ENCODE measurements around the gene FMO4. TPM values are rescaled to one million over a fixed set of nuclear protein-coding genes. Genes with fewer than 3 reads are reported as not detected.
"Not testable (repeated sequence)": the region's sequence is repeated elsewhere in the genome, so short reads cannot be mapped to it uniquely, and the experiment has no call there.

Gene FMO4
- total and polyA plus RNA-seq, 2 of the 13 experiments (the other 11 are each of a cell fraction or from before 2014, with no cell fraction given), result 0.07 to 0.29 TPM

DNA sequence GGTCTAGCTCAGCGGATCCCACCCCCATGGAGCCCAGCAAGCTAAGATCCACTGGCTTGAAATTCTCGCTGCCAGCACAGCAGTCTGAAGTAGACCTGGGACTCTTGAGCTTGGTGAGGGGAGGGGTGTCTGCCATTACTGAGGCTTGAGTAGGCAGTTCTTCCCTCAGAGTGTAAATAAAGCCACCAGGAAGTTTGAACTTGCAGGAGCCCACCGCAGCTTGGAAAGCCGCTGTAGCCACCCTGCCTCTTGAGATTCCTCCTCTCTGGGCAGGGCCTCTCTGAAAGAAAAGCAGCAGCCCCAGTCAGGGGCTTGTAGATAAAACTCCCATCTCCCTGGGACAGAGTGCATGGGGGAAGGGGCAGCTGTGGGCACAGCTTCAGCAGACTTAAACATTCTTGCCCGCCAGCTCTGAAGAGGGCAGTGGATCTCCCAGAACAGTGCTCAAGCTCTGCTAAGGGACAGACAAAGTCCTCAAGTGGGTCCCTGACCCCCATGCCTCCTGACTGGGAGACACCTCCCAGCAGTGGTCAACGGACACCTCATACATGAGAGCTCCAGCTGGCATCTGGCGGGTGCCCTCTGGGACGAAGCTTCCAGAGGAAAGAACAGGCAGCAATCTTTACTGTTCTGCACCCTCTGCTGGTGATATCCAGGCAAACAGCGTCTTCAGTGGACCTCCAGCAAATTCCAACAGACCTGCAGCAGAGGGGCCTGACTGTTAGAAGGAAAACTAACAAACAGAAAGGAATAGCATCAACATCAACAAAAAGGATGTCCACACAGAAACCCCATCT, 45.9 kb downstream of the FMO4 start:
- H2AFZ ChIP-seq (ENCODE audit: low read length); H3K4me2 ChIP-seq (ENCODE audit: low read depth, low read length); CTCF ChIA-PET (ENCODE audit: low intra/inter-chr PET ratio, low total read pairs); H3K36me3 ChIP-seq (replicated peaks in 1 of 2; ENCODE audit: control insufficient read depth in 1 of 2, insufficient read depth in 2 of 2, low read length in 2 of 2); H4K20me1 ChIP-seq (ENCODE audit: insufficient read depth, low read length); H3K9me3 ChIP-seq (ENCODE audit: low read length); POLR2A ChIA-PET; H3K4me1 ChIP-seq (ENCODE audit: insufficient read depth, low read length); DNase-seq (ENCODE audit: low spot score); in situ Hi-C loops (cut with HindIII; ENCODE audit: extremely low pct_ligation_motif_present, low pct_unique_long_range_greater_than_20kb); H3K27me3 ChIP-seq (ENCODE audit: control insufficient read depth in 1 of 2, insufficient read depth in 2 of 2, low read length in 2 of 2); H3K4me3 ChIP-seq (replicated peaks in 1 of 3; ENCODE audit: insufficient read depth in 1 of 3, low read depth in 2 of 3, low read length in 3 of 3); H3K9ac ChIP-seq (ENCODE audit: insufficient read depth, low read depth, low read length); H3K27ac ChIP-seq (ENCODE audit: extremely low read length, insufficient read depth, low read length); H3K79me2 ChIP-seq (ENCODE audit: insufficient read depth, low read length); BruUV-seq (replicated peaks); ATAC-seq: not testable (repeated sequence)
- TF ChIP-seq, protein P1, sequence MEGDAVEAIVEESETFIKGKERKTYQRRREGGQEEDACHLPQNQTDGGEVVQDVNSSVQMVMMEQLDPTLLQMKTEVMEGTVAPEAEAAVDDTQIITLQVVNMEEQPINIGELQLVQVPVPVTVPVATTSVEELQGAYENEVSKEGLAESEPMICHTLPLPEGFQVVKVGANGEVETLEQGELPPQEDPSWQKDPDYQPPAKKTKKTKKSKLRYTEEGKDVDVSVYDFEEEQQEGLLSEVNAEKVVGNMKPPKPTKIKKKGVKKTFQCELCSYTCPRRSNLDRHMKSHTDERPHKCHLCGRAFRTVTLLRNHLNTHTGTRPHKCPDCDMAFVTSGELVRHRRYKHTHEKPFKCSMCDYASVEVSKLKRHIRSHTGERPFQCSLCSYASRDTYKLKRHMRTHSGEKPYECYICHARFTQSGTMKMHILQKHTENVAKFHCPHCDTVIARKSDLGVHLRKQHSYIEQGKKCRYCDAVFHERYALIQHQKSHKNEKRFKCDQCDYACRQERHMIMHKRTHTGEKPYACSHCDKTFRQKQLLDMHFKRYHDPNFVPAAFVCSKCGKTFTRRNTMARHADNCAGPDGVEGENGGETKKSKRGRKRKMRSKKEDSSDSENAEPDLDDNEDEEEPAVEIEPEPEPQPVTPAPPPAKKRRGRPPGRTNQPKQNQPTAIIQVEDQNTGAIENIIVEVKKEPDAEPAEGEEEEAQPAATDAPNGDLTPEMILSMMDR (CRISPR knock-in tag; IDR thresholded peaks at IDR 0.05), result 0 out of 2 replicates have a peak, but pooled peaks have one; percentile 14
- intact Hi-C loops (cut with micrococcal nuclease; ENCODE audit: unreplicated experiment), result loop anchor here (2.0 kb wide), 1 partner anchor 45 kb away; the partner anchor contains the start of gene FMO4
- 62% methylated on average over 6 of the region's 9 CpGs for WGBS (ENCODE audit: low lambda C conversion rate)
- peak; percentile 18 for FAIRE-seq

DNA sequence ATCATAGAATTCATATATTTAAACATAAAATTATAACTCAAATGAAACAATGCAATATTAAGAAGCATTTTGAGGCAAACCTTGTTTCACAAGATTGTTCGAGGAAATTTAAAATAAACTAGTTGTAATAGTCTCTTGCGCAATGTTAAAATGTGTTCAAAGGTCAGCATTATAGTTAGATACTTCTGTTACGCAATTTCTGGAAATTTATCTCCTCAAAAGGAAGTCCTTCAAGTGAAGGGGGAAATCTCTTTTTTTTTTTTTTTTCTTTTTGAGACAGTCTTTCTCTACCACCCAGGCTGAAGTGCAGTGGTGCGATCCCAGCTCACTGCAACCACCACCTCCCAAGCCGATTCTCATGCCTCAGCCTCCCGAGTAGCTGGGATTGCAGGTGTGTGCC, 52.1 kb downstream of the FMO4 start:
- Histone ChIP-seq H3K27me3 (ENCODE audit: control insufficient read depth in 1 of 2, insufficient read depth in 2 of 2, low read length in 2 of 2) (no peaks in the 10 kb centered on the region), H3K79me2 (ENCODE audit: insufficient read depth, low read length) (no peaks in the 10 kb centered on the region), H3K27ac (ENCODE audit: extremely low read length, insufficient read depth, low read length) (no peak overlapping the region), H3K4me3 (replicated peaks in 1 of 3; ENCODE audit: insufficient read depth in 1 of 3, low read depth in 2 of 3, low read length in 3 of 3) (no peak overlapping the region), H3K36me3 (replicated peaks in 1 of 2; ENCODE audit: control insufficient read depth in 1 of 2, insufficient read depth in 2 of 2, low read length in 2 of 2) (no peaks in the 10 kb centered on the region), H3K4me2 (ENCODE audit: low read depth, low read length) (no peak overlapping the region), H2AFZ (ENCODE audit: low read length) (no peak overlapping the region), H3K4me1 (ENCODE audit: insufficient read depth, low read length) (no peaks in the 10 kb centered on the region), H4K20me1 (ENCODE audit: insufficient read depth, low read length) (no peaks in the 10 kb centered on the region), H3K9ac (ENCODE audit: insufficient read depth, low read depth, low read length) (no peak overlapping the region), H3K9me3 (ENCODE audit: low read length) (no peaks in the 10 kb centered on the region)
- WGBS (ENCODE audit: low lambda C conversion rate), result 77% methylated on average over 6 of the region's 6 CpGs
- no peak for ATAC-seq
- DNase-seq (ENCODE audit: low spot score), result no peak
- no peak for FAIRE-seq
- intact Hi-C loops (cut with micrococcal nuclease; ENCODE audit: unreplicated experiment) (no loop called here), in situ Hi-C loops (cut with HindIII; ENCODE audit: extremely low pct_ligation_motif_present, low pct_unique_long_range_greater_than_20kb) (no loop called here)
- BruUV-seq (replicated peaks), result no TSS peak
- CTCF ChIA-PET (ENCODE audit: low intra/inter-chr PET ratio, low total read pairs), result no interaction called here
- POLR2A ChIA-PET, result no interaction called here
- peak; percentile 25; the same call in 1 of the 2 replicates for TF ChIP-seq CEBPG (CRISPR knock-in tag; IDR thresholded peaks at IDR 0.05)
- TF ChIP-seq CEBPB (IDR thresholded peaks at IDR 0.05; ENCODE audit: borderline replicate concordance, low read depth, low read length), result peak; percentile 90
- no peak for TF ChIP-seq ZSCAN12 (CRISPR knock-in tag; IDR thresholded peaks at IDR 0.05)
- TF ChIP-seq, protein P2, sequence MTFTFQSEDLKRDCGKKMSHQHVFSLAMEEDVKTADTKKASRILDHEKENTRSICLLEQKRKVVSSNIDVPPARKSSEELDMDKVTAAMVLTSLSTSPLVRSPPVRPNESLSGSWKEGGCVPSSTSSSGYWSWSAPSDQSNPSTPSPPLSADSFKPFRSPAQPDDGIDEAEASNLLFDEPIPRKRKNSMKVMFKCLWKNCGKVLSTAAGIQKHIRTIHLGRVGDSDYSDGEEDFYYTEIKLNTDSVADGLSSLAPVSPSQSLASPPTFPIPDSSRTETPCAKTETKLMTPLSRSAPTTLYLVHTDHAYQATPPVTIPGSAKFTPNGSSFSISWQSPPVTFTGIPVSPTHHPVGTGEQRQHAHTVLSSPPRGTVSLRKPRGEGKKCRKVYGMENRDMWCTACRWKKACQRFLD (CRISPR knock-in tag; IDR thresholded peaks at IDR 0.05; ENCODE audit: borderline replicate concordance), result no peak
- TF ChIP-seq ZNF354B (CRISPR knock-in tag; IDR thresholded peaks at IDR 0.05), result no peak
- TF ChIP-seq ZNF83 (CRISPR knock-in tag; IDR thresholded peaks at IDR 0.05; ENCODE audit: borderline replicate concordance), result no peak
- TF ChIP-seq HMG20B (CRISPR knock-in tag; conservative IDR thresholded peaks at IDR 0.05), result no peak
- no peak for TF ChIP-seq ZNF773 (CRISPR knock-in tag; IDR thresholded peaks at IDR 0.05; ENCODE audit: borderline replicate concordance)
- TF ChIP-seq DR1 (CRISPR knock-in tag; IDR thresholded peaks at IDR 0.05), result no peak
- TF ChIP-seq ZNF556 (CRISPR knock-in tag; IDR thresholded peaks at IDR 0.05; ENCODE audit: borderline replicate concordance), result no peak
- TF ChIP-seq, protein P3, sequence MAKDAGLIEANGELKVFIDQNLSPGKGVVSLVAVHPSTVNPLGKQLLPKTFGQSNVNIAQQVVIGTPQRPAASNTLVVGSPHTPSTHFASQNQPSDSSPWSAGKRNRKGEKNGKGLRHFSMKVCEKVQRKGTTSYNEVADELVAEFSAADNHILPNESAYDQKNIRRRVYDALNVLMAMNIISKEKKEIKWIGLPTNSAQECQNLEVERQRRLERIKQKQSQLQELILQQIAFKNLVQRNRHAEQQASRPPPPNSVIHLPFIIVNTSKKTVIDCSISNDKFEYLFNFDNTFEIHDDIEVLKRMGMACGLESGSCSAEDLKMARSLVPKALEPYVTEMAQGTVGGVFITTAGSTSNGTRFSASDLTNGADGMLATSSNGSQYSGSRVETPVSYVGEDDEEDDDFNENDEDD (CRISPR knock-in tag; IDR thresholded peaks at IDR 0.05; ENCODE audit: borderline replicate concordance), result no peak

Measured in HepG2 (cell line).